Ishikawa (cell line): ENCODE data around the gene NLGN1.

Source experiments
- CEBPB ChIP-seq: IDR thresholded peaks from 2 replicates; pipeline ENCODE4 v1.6.1; 2012
- CREB1 ChIP-seq: IDR thresholded peaks from 2 replicates; pipeline ENCODE4 v1.6.1; 2012; ENCODE audit warnings: low read depth
- EGR1 ChIP-seq: IDR thresholded peaks from 2 replicates; pipeline ENCODE4 v1.6.1; 2012
- EP300 ChIP-seq: IDR thresholded peaks from 2 replicates; pipeline ENCODE4 v1.6.1; 2012; ENCODE audit warnings: borderline replicate concordance
- FOXM1 ChIP-seq: IDR thresholded peaks from 2 replicates; pipeline ENCODE4 v1.6.1; 2012; ENCODE audit warnings: low read depth, borderline replicate concordance
- MAX ChIP-seq: IDR thresholded peaks from 2 replicates; pipeline ENCODE4 v1.6.1; 2012
- NFIC ChIP-seq: IDR thresholded peaks from 2 replicates; pipeline ENCODE4 v1.6.1; 2012
- RAD21 ChIP-seq: IDR thresholded peaks from 2 replicates; pipeline ENCODE4 v1.6.1; 2012; ENCODE audit warnings: low read depth
- REST ChIP-seq: IDR thresholded peaks from 2 replicates; pipeline ENCODE4 v1.6.1; 2012; ENCODE audit warnings: low read depth, mild to moderate bottlenecking
- TAF1 ChIP-seq: IDR thresholded peaks from 2 replicates; pipeline ENCODE4 v1.6.1; 2012; ENCODE audit warnings: low read depth, mild to moderate bottlenecking
- TCF12 ChIP-seq: IDR thresholded peaks from 2 replicates; pipeline ENCODE4 v1.6.1; 2012; ENCODE audit warnings: low read depth
- TEAD4 ChIP-seq: IDR thresholded peaks from 2 replicates; pipeline ENCODE4 v1.6.1; 2012
- USF1 ChIP-seq: IDR thresholded peaks from 2 replicates; pipeline ENCODE4 v1.6.1; 2012
- YY1 ChIP-seq: IDR thresholded peaks from 2 replicates; pipeline ENCODE4 v1.6.1; 2012; ENCODE audit warnings: low read depth
- ZBTB7A ChIP-seq: IDR thresholded peaks from 2 replicates; pipeline ENCODE4 v1.6.1; 2012; ENCODE audit warnings: low read depth

NLGN1 gene

GRCh38 chr3:173618703-173619102, 221.2 kb downstream of the NLGN1 start:
- TF ChIP-seq EP300 (no peak), FOXM1 (no peak), EGR1 (no peak), TCF12 (no peak)

GRCh38 chr3:173622166-173622565, 224.6 kb downstream of the NLGN1 start:
- TF ChIP-seq TCF12 (no peak), EGR1 (no peak), TAF1 (no peak), YY1 (no peak), USF1 (no peak), NFIC (no peak), ZBTB7A (no peak), EP300 (no peak), TEAD4 (no peak), MAX (no peak), FOXM1 (no peak)

GRCh38 chr3:173624086-173624485, 226.5 kb downstream of the NLGN1 start:
- no peak for TF ChIP-seq EP300
- TF ChIP-seq TCF12, result no peak
- TF ChIP-seq RAD21, result no peak
- no peak for TF ChIP-seq YY1
- no peak for TF ChIP-seq CEBPB
- no peak for TF ChIP-seq ZBTB7A
- TF ChIP-seq USF1, result no peak

GRCh38 chr3:173630849-173631248, 233.3 kb downstream of the NLGN1 start:
- no peak for TF ChIP-seq ZBTB7A
- TF ChIP-seq TAF1, result no peak
- no peak for TF ChIP-seq TCF12
- TF ChIP-seq YY1, result no peak
- no peak for TF ChIP-seq RAD21
- no peak for TF ChIP-seq EGR1
- no peak for TF ChIP-seq FOXM1
- TF ChIP-seq EP300, result no peak
- no peak for TF ChIP-seq CEBPB
- no peak for TF ChIP-seq REST
- TF ChIP-seq NFIC, result no peak
- TF ChIP-seq MAX, result no peak
- TF ChIP-seq TEAD4, result no peak
- TF ChIP-seq CREB1, result no peak
- TF ChIP-seq USF1, result no peak

GRCh38 chr3:173632945-173633344, 235.4 kb downstream of the NLGN1 start:
- TF ChIP-seq RAD21 (no peak), TEAD4 (no peak), USF1 (no peak), CEBPB (no peak), TCF12 (no peak), CREB1 (no peak), TAF1 (no peak), FOXM1 (no peak), MAX (no peak), REST (no peak), EP300 (no peak), ZBTB7A (no peak), NFIC (no peak), EGR1 (no peak), YY1 (no peak)
